ENCODE data around the gene TMEM82. TPM values are rescaled to one million over a fixed set of nuclear protein-coding genes. Genes with fewer than 3 reads are reported as not detected.

TMEM82 gene
- total RNA-seq, 2 experiments from 2014 or later = not detected

- H3K79me2 ChIP-seq (ENCODE audit: insufficient read depth, low read depth, low read length) = no peaks in the 10 kb centered on the region
- CTCF ChIA-PET (ENCODE audit: unreplicated experiment) = no interaction called here
Measured at GRCh38 chr1:15709226-15709625, 33.1 kb upstream of the TMEM82 start.

GRCh38 chr1:15712168-15712567 lies 30.1 kb upstream of the TMEM82 start:
- Histone ChIP-seq H4K20me1 (ENCODE audit: insufficient read depth, low read length) (peaks cover 5% of the 10 kb centered on the region; the same call in 1 of the 2 replicates), H3K9me2 (ENCODE audit: insufficient read depth, low read length) (no peaks in the 10 kb centered on the region), H3K27ac (ENCODE audit: low read depth, low read length, poor library complexity, severe bottlenecking) (no peak overlapping the region), H3K9me3 (ENCODE audit: low read length) (no peaks in the 10 kb centered on the region), H3K4me1 (ENCODE audit: insufficient read depth, low read length, poor library complexity, severe bottlenecking) (no peaks in the 10 kb centered on the region), H3K79me2 (ENCODE audit: insufficient read depth, low read depth, low read length) (no peaks in the 10 kb centered on the region), H3K36me3 (ENCODE audit: insufficient read depth, low read length) (peaks cover 14% of the 10 kb centered on the region; the same call in 1 of the 2 replicates), H2AFZ (ENCODE audit: low read length) (no peak overlapping the region), H3K4me3 (ENCODE audit: low read depth, low read length, poor library complexity, severe bottlenecking) (no peak overlapping the region), H3K4me2 (ENCODE audit: low read length) (no peak overlapping the region)
- ChIA-PET CTCF (ENCODE audit: unreplicated experiment) (no interaction called here), POLR2A (interaction anchor here (0.6 to 0.7 kb wide), 3 partner anchors 15 to 55 kb away, joined by 3 read pairs; no protein-coding TSS in a partner anchor)
- DNase-seq (ENCODE audit: low spot score) = no peak
- no peak for TF ChIP-seq EZH2phosphoT487 (IDR thresholded peaks at IDR 0.05; ENCODE audit: borderline replicate concordance, low read depth, low read length)
- no peak for TF ChIP-seq CTCF (conservative IDR thresholded peaks at IDR 0.05; ENCODE audit: low read length)
- no TSS peak for BruUV-seq (replicated peaks)
- intact Hi-C loops (cut with micrococcal nuclease; ENCODE audit: unreplicated experiment) = no loop called here

More at GRCh38 chr1:15709226-15709625, 33.1 kb upstream of the TMEM82 start:
- H3K9me3 ChIP-seq (ENCODE audit: low read length) = no peaks in the 10 kb centered on the region
- H3K9me2 ChIP-seq (ENCODE audit: insufficient read depth, low read length) = no peaks in the 10 kb centered on the region
- no peak for DNase-seq (ENCODE audit: low spot score)
- no peak overlapping the region for H3K4me3 ChIP-seq (ENCODE audit: low read depth, low read length, poor library complexity, severe bottlenecking)
- no peak overlapping the region for H3K4me2 ChIP-seq (ENCODE audit: low read length)
- intact Hi-C loops (cut with micrococcal nuclease; ENCODE audit: unreplicated experiment) = no loop called here
- no peak overlapping the region for H3K27ac ChIP-seq (ENCODE audit: low read depth, low read length, poor library complexity, severe bottlenecking)
- POLR2A ChIA-PET = no interaction called here
- BruUV-seq (replicated peaks) = no TSS peak
- peaks cover 6% of the 10 kb centered on the region for H3K36me3 ChIP-seq (ENCODE audit: insufficient read depth, low read length)
- TF ChIP-seq EZH2phosphoT487 (IDR thresholded peaks at IDR 0.05; ENCODE audit: borderline replicate concordance, low read depth, low read length) = no peak
- no peak for TF ChIP-seq CTCF (conservative IDR thresholded peaks at IDR 0.05; ENCODE audit: low read length)
- no peak overlapping the region for H2AFZ ChIP-seq (ENCODE audit: low read length)
- no peaks in the 10 kb centered on the region for H3K4me1 ChIP-seq (ENCODE audit: insufficient read depth, low read length, poor library complexity, severe bottlenecking)
- H4K20me1 ChIP-seq (ENCODE audit: insufficient read depth, low read length) = no peaks in the 10 kb centered on the region

GRCh38 chr1:15714406-15715136 lies 27.7 kb upstream of the TMEM82 start:
- Histone ChIP-seq H3K4me1 (ENCODE audit: insufficient read depth, low read length, poor library complexity, severe bottlenecking) (no peaks in the 10 kb centered on the region), H4K20me1 (ENCODE audit: insufficient read depth, low read length) (peaks cover 5% of the 10 kb centered on the region; the same call in 1 of the 2 replicates), H3K79me2 (ENCODE audit: insufficient read depth, low read depth, low read length) (no peaks in the 10 kb centered on the region), H3K36me3 (ENCODE audit: insufficient read depth, low read length) (peaks cover 18% of the 10 kb centered on the region), H3K9me2 (ENCODE audit: insufficient read depth, low read length) (no peaks in the 10 kb centered on the region), H3K4me2 (ENCODE audit: low read length) (no peak overlapping the region), H3K4me3 (ENCODE audit: low read depth, low read length, poor library complexity, severe bottlenecking) (no peak overlapping the region), H3K9me3 (ENCODE audit: low read length) (no peaks in the 10 kb centered on the region), H3K27ac (ENCODE audit: low read depth, low read length, poor library complexity, severe bottlenecking) (no peak overlapping the region), H2AFZ (ENCODE audit: low read length) (no peak overlapping the region)
- DNase-seq (ENCODE audit: low spot score) = no peak
- CTCF ChIA-PET (ENCODE audit: unreplicated experiment) = no interaction called here
- POLR2A ChIA-PET = interaction anchor here (0.6 to 0.9 kb wide), 2 partner anchors 8 to 13 kb away, joined by 3 read pairs; no protein-coding TSS in a partner anchor
- TF ChIP-seq EZH2phosphoT487 (IDR thresholded peaks at IDR 0.05; ENCODE audit: borderline replicate concordance, low read depth, low read length) = no peak
- no TSS peak for BruUV-seq (replicated peaks)
- intact Hi-C loops (cut with micrococcal nuclease; ENCODE audit: unreplicated experiment) = no loop called here
